IMR-90 (cell line): ENCODE data around the gene MORN5. TPM values are rescaled to one million over a fixed set of nuclear protein-coding genes. Genes with fewer than 3 reads are reported as not detected.

Experiments used
- ATAC-seq: fragments of 200-7000 bp; cut with Tn5 transposase; 2 replicates; pipeline ENCODE4 v1.9.1; 2020; ENCODE audit warnings: low read depth, mild to moderate bottlenecking, moderate library complexity
- BruUV-seq: library from RNA; stranded (reverse); fragments of 400-500 nt; replicated peaks from 2 replicates; lab custom pipeline; 2021; lab: Mats Ljungman, UMichigan
- CTCF ChIA-PET: fragments of 300-600 bp; formaldehyde crosslinking; extraction: SDS; loops from one replicate; lab custom pipeline; 2021; ENCODE audit warnings: antibody characterized with exemption; lab: Yijun Ruan, JAX
- POLR2A ChIA-PET: fragments of 300-600 bp; sonication (Branson Sonifier 250); formaldehyde crosslinking; loops from one replicate; lab custom pipeline; 2022; ENCODE audit warnings: antibody characterized with exemption; ENCODE audit not compliant: unreplicated experiment; lab: Charles Lee
- DNase-seq: peaks from one replicate; pipeline ENCODE4 v3.0.0; 2013
- H2AFZ ChIP-seq: replicated peaks from 2 replicates; pipeline ENCODE3; 2013; ENCODE audit warnings: low read length, mild to moderate bottlenecking; ENCODE audit not compliant: poor library complexity
- H2AK5ac ChIP-seq: 2 replicates; pipeline ENCODE4 v1.6.1; 2013; ENCODE audit warnings: low read depth, low read length, inconsistent platforms
- H2AK9ac ChIP-seq: replicated peaks from 2 replicates; pipeline ENCODE3; 2013; ENCODE audit warnings: mild to moderate bottlenecking, low read depth, low read length, moderate library complexity; ENCODE audit not compliant: poor library complexity
- H2BK120ac ChIP-seq: 2 replicates; pipeline ENCODE4 v1.6.1; 2013; ENCODE audit warnings: low read depth, low read length, inconsistent platforms
- H2BK15ac ChIP-seq: 3 replicates; pipeline ENCODE4 v1.6.1; 2013; ENCODE audit warnings: low read depth, low read length, inconsistent platforms
- H2BK20ac ChIP-seq: 2 replicates; pipeline ENCODE4 v1.6.1; 2013; ENCODE audit warnings: low read depth, mild to moderate bottlenecking, inconsistent platforms, low read length, moderate library complexity
- H2BK5ac ChIP-seq: 2 replicates; pipeline ENCODE4 v1.6.1; 2013; ENCODE audit warnings: mild to moderate bottlenecking, low read depth, low read length, inconsistent platforms; ENCODE audit not compliant: poor library complexity, severe bottlenecking
- H3K14ac ChIP-seq: replicated peaks from 2 replicates; pipeline ENCODE4 v1.6.1; 2013; ENCODE audit warnings: low read depth, low read length, inconsistent platforms
- H3K18ac ChIP-seq: 2 replicates; pipeline ENCODE4 v1.6.1; 2013; ENCODE audit warnings: low read depth, low read length, control low read depth
- H3K23ac ChIP-seq: 2 replicates; pipeline ENCODE4 v1.6.1; 2013; ENCODE audit warnings: low read depth, low read length, inconsistent platforms
- H3K27ac ChIP-seq: 2 replicates; pipeline ENCODE4 v1.5.1; 2013; ENCODE audit warnings: mild to moderate bottlenecking, control low read depth, low read length; ENCODE audit not compliant: insufficient read depth
- H3K27me3 ChIP-seq: 2 replicates; pipeline ENCODE4 v1.6.1; 2013; ENCODE audit warnings: low read length; ENCODE audit not compliant: control insufficient read depth, insufficient read depth
- H3K36me3 ChIP-seq: 2 replicates; pipeline ENCODE4 v1.6.1; 2013; ENCODE audit warnings: low read length, mixed read lengths; ENCODE audit not compliant: control insufficient read depth, insufficient read depth
- H3K4ac ChIP-seq: 2 replicates; pipeline ENCODE4 v1.6.1; 2013; ENCODE audit warnings: low read depth, low read length, inconsistent platforms
- H3K4me1 ChIP-seq: 2 replicates; pipeline ENCODE4 v1.6.1; 2013; ENCODE audit warnings: low read length, mixed read lengths; ENCODE audit not compliant: control insufficient read depth, insufficient read depth
- H3K4me2 ChIP-seq: 2 replicates; pipeline ENCODE4 v1.6.1; 2013; ENCODE audit warnings: low read depth, mild to moderate bottlenecking, control low read depth, low read length, moderate library complexity
- H3K4me3 ChIP-seq: 2 replicates; pipeline ENCODE4 v1.5.1; 2013; ENCODE audit warnings: low read depth, mild to moderate bottlenecking, control low read depth, low read length, moderate library complexity; ENCODE audit not compliant: insufficient read depth
- H3K56ac ChIP-seq: 2 replicates; pipeline ENCODE4 v1.6.1; 2013; ENCODE audit warnings: low read length, inconsistent platforms; ENCODE audit not compliant: insufficient read depth; ENCODE audit errors: extremely low read depth
- H3K79me1 ChIP-seq, 2 experiments: 2 replicates each; pipeline ENCODE4 v1.6.1; 2013; ENCODE audit warnings: low read length in 2 of 2, inconsistent platforms in 1 of 2, low read depth in 1 of 2
- H3K9ac ChIP-seq: 2 replicates; pipeline ENCODE4 v1.6.1; 2013; ENCODE audit warnings: low read depth, low read length, control low read depth
- H3K9me1 ChIP-seq: 2 replicates; pipeline ENCODE4 v1.6.1; 2013; ENCODE audit warnings: low read length, inconsistent platforms; ENCODE audit not compliant: insufficient read depth
- H3K9me3 ChIP-seq: 2 replicates; pipeline ENCODE4 v1.6.1; 2013; ENCODE audit warnings: low read length; ENCODE audit not compliant: control insufficient read depth, insufficient read depth
- H4K20me1 ChIP-seq: 2 replicates; pipeline ENCODE4 v1.6.1; 2013; ENCODE audit warnings: low read length, inconsistent platforms; ENCODE audit not compliant: insufficient read depth
- H4K5ac ChIP-seq: 2 replicates; pipeline ENCODE4 v1.6.1; 2013; ENCODE audit warnings: mild to moderate bottlenecking, low read depth, low read length, control low read depth
- H4K8ac ChIP-seq, 2 experiments: 2 replicates each; pipeline ENCODE4 v1.6.1; 2013; ENCODE audit warnings: low read depth in 2 of 2, low read length in 2 of 2, control low read depth in 1 of 2, inconsistent platforms in 1 of 2
- H4K91ac ChIP-seq: 2 replicates; pipeline ENCODE4 v1.6.1; 2013; ENCODE audit warnings: low read depth, low read length, inconsistent platforms; ENCODE audit not compliant: insufficient read depth
- BHLHE40 ChIP-seq: fragments of 150-350 bp; IDR thresholded peaks from 2 replicates; pipeline ENCODE4 v1.6.1; 2016; ENCODE audit warnings: mild to moderate bottlenecking, low read depth, low read length
- CEBPB ChIP-seq: IDR thresholded peaks from 2 replicates; pipeline ENCODE4 v1.6.1; 2012; ENCODE audit warnings: low read depth, low read length, improper control_type of control experiment
- CHD1 ChIP-seq: IDR thresholded peaks from 2 replicates; pipeline ENCODE4 v1.6.1; 2012; ENCODE audit warnings: low read depth, low read length, improper control_type of control experiment
- ELK1 ChIP-seq: fragments of 150-350 bp; IDR thresholded peaks from 2 replicates; pipeline ENCODE4 v1.6.1; 2016; ENCODE audit warnings: low read depth, mild to moderate bottlenecking, low read length, moderate library complexity, borderline replicate concordance
- MAFK ChIP-seq: IDR thresholded peaks from 2 replicates; pipeline ENCODE4 v1.6.1; 2012; ENCODE audit warnings: low read depth, low read length, improper control_type of control experiment
- MAZ ChIP-seq: IDR thresholded peaks from 2 replicates; pipeline ENCODE4 v1.6.1; 2012; ENCODE audit warnings: low read depth, mild to moderate bottlenecking, low read length, improper control_type of control experiment, moderate library complexity, borderline replicate concordance
- MXI1 ChIP-seq: IDR thresholded peaks from 2 replicates; pipeline ENCODE4 v1.6.1; 2012; ENCODE audit warnings: low read depth, mild to moderate bottlenecking, low read length, moderate library complexity, borderline replicate concordance
- NFE2L2 ChIP-seq: fragments of 150-350 bp; IDR thresholded peaks from 2 replicates; pipeline ENCODE4 v1.6.1; 2016; ENCODE audit warnings: low read depth, mild to moderate bottlenecking, low read length
- POLR2A ChIP-seq: IDR thresholded peaks from 2 replicates; pipeline ENCODE4 v1.6.1; 2012; ENCODE audit warnings: mild to moderate bottlenecking, low read depth, low read length
- RAD21 ChIP-seq: IDR thresholded peaks from 2 replicates; pipeline ENCODE4 v1.6.1; 2012; ENCODE audit warnings: low read length, improper control_type of control experiment
- RFX5 ChIP-seq: IDR thresholded peaks from 2 replicates; pipeline ENCODE4 v1.8.0; 2012; ENCODE audit warnings: low read depth, mild to moderate bottlenecking, low read length, moderate library complexity
- SMC3 ChIP-seq: fragments of 150-350 bp; IDR thresholded peaks from 2 replicates; pipeline ENCODE4 v1.6.1; 2016; ENCODE audit warnings: low read depth, mild to moderate bottlenecking, antibody characterized with exemption, low read length, moderate library complexity
- WGBS, 2 experiments: methylation state at CpG; one replicate each; pipeline versions ENCODE4 v1.1.5 to v1.1.7; 2013; ENCODE audit warnings: missing lambda C conversion rate in 2 of 2; ENCODE audit not compliant: insufficient read length in 1 of 2; ENCODE audit errors: extremely low coverage in 2 of 2; 5-methylcytosine and 5-hydroxymethylcytosine counted together
- dilution Hi-C: fragments of 300-500 bp; cut with HindIII; formaldehyde crosslinking; loops from one replicate; pipeline ENCODE4 v1.14.3; 2018; ENCODE audit warnings: low sequenced_read_pairs; ENCODE audit not compliant: unreplicated experiment
- in situ Hi-C: fragments of 300-500 bp; cut with MboI; formaldehyde crosslinking; loops from 3 replicates; pipeline ENCODE4 v1.14.3; 2019; ENCODE audit warnings: low sequenced_read_pairs, inconsistent platforms, mixed read lengths
- intact Hi-C: fragments of 100-400 bp; cut with micrococcal nuclease; formaldehyde crosslinking; loops from 2 replicates; pipeline ENCODE4 v1.10.0; 2022
- polyA plus RNA-seq, 3 experiments: library from polyadenylated mRNA; depleted of rRNA; stranded (reverse); fragments of >200 nt; gene quantifications; 2 replicates each; pipeline ENCODE4 v1.2.3, GENCODE V29; 2012; ENCODE audit warnings: low replicate concordance in 1 of 3
- total RNA-seq: library from RNA; depleted of rRNA; stranded (reverse); fragments of >200 nt; gene quantifications from 2 replicates; pipeline ENCODE4 v1.2.3, GENCODE V29; 2012
- TF ChIP-seq, protein P1 (sequence below): fragments of 150-350 bp; IDR thresholded peaks from 2 replicates; pipeline ENCODE4 v1.6.1; 2017; ENCODE audit warnings: mild to moderate bottlenecking, antibody characterized with exemption, low read length, low read depth
- TF ChIP-seq, protein P2 (sequence below): conservative IDR thresholded peaks from 2 replicates; pipeline ENCODE4 v1.5.1; 2012; ENCODE audit warnings: mild to moderate bottlenecking, low read depth, low read length, improper control_type of control experiment

MORN5 gene
- total and polyA plus RNA-seq, 2 of the 4 experiments (the other 2 are of a cell fraction) = not detected

DNA sequence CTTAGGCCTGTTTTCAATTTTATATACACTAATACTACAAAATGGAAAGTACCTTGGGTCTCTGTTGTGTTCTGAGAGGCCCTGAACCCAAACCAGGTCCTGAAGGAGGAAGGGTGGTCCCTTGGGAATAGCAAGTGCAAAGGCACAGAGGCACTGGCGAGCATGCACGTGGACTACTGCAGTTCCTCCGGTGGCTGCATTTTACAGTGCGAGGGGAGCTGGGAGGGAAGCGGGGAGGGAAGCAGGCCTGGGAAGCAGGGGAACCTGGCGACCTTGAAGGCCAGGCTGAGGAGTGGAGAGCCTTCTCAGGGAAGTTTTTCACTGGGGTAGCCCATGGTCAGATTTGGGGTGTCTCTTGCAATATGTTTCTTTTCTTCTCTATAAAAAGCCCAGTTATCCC is 33.9 kb downstream of the MORN5 start:
- H3K4me2 ChIP-seq = no peak overlapping the region
- H2BK20ac ChIP-seq = no peak overlapping the region
- H3K4me1 ChIP-seq = no peaks in the 10 kb centered on the region
- H2BK120ac ChIP-seq = no peak overlapping the region
- intact Hi-C loops (no loop called here), dilution Hi-C loops (no loop called here), in situ Hi-C loops (no loop called here)
- H2AFZ ChIP-seq = no peak overlapping the region
- H4K5ac ChIP-seq = no peak overlapping the region
- BruUV-seq = no TSS peak
- no peak overlapping the region for H3K9ac ChIP-seq
- H3K23ac ChIP-seq = no peak overlapping the region
- ChIA-PET CTCF (interaction anchor here (0.6 kb wide), 1 partner anchor 223 kb away, joined by 3 read pairs; no protein-coding TSS in a partner anchor), POLR2A (no interaction called here)
- H2BK5ac ChIP-seq = no peak overlapping the region
- no peak overlapping the region for H4K8ac ChIP-seq
- no peak overlapping the region for H3K56ac ChIP-seq
- no peak overlapping the region for H2AK9ac ChIP-seq
- TF ChIP-seq MXI1 (no peak), CEBPB (no peak), SMC3 (no peak), NFE2L2 (no peak), POLR2A (no peak), ELK1 (no peak), MAFK (no peak), CHD1 (no peak), BHLHE40 (no peak), MAZ (no peak), RFX5 (no peak), RAD21 (no peak)
- TF ChIP-seq, protein P1, sequence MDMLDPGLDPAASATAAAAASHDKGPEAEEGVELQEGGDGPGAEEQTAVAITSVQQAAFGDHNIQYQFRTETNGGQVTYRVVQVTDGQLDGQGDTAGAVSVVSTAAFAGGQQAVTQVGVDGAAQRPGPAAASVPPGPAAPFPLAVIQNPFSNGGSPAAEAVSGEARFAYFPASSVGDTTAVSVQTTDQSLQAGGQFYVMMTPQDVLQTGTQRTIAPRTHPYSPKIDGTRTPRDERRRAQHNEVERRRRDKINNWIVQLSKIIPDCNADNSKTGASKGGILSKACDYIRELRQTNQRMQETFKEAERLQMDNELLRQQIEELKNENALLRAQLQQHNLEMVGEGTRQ = no peak
- TF ChIP-seq, protein P2, sequence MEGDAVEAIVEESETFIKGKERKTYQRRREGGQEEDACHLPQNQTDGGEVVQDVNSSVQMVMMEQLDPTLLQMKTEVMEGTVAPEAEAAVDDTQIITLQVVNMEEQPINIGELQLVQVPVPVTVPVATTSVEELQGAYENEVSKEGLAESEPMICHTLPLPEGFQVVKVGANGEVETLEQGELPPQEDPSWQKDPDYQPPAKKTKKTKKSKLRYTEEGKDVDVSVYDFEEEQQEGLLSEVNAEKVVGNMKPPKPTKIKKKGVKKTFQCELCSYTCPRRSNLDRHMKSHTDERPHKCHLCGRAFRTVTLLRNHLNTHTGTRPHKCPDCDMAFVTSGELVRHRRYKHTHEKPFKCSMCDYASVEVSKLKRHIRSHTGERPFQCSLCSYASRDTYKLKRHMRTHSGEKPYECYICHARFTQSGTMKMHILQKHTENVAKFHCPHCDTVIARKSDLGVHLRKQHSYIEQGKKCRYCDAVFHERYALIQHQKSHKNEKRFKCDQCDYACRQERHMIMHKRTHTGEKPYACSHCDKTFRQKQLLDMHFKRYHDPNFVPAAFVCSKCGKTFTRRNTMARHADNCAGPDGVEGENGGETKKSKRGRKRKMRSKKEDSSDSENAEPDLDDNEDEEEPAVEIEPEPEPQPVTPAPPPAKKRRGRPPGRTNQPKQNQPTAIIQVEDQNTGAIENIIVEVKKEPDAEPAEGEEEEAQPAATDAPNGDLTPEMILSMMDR = no peak
- no peaks in the 10 kb centered on the region for H3K79me1 ChIP-seq
- H3K4me3 ChIP-seq = no peak overlapping the region
- H3K9me1 ChIP-seq = peaks cover 3% of the 10 kb centered on the region; the same call in 1 of the 2 replicates
- WGBS, 2 experiments = 78% methylated on average over 3 of the region's 6 CpGs; no CpG with 5 or more reads in 1 of the 2 experiments
- H3K36me3 ChIP-seq = no peaks in the 10 kb centered on the region
- H3K27ac ChIP-seq = no peak overlapping the region
- H4K91ac ChIP-seq = no peak overlapping the region
- H2BK15ac ChIP-seq = no peak overlapping the region
- H3K14ac ChIP-seq = no peak overlapping the region
- DNase-seq (no peak), ATAC-seq (no peak)
- H4K20me1 ChIP-seq = no peaks in the 10 kb centered on the region
- no peaks in the 10 kb centered on the region for H3K9me3 ChIP-seq
- peaks cover 40% of the 10 kb centered on the region for H3K27me3 ChIP-seq
- H3K4ac ChIP-seq = no peak overlapping the region
- no peak overlapping the region for H2AK5ac ChIP-seq
- no peak overlapping the region for H3K18ac ChIP-seq
